K562 (cell line): ENCODE results near the gene NMT1. TPM values are rescaled to one million over a fixed set of nuclear protein-coding genes. Genes with fewer than 3 reads are reported as not detected.
A peak's percentile ranks its signal among the peaks of the same experiment; 100 is the strongest.

ENCODE experiments used
- GABPA ChIP-seq: fragments of 200-800 bp; sonication (Bioruptor generic); conservative IDR thresholded peaks from 2 replicates; pipeline ENCODE4 v1.6.1; 2016; ENCODE audit warnings: low read depth, missing genetic modification characterization, missing compliant biosample characterization
- HNRNPH1 ChIP-seq: fragments of 200-400 bp; formaldehyde crosslinking; optimal IDR thresholded peaks from 2 replicates; pipeline ENCODE3; 2017; ENCODE audit warnings: low read depth, mild to moderate bottlenecking, low read length, moderate library complexity
- MECOM ChIP-seq: fragments of 250-450 bp; sonication (Bioruptor Pico); IDR thresholded peaks from 2 replicates; pipeline ENCODE4 v1.8.0; 2022; ENCODE audit warnings: inconsistent platforms
- MIER1 ChIP-seq: fragments of 450-650 bp; IDR thresholded peaks from 2 replicates; pipeline ENCODE4 v1.6.1; 2016; ENCODE audit warnings: antibody characterized with exemption, mild to moderate bottlenecking, low read depth
- MYC ChIP-seq, 2 experiments: fragments of 250-450 bp in 1 of 2; sonication (Bioruptor Pico) in 1 of 2; IDR thresholded peaks; 2 replicates each; pipeline versions ENCODE4 v1.5.1 to v1.6.1; 2012 to 2021; ENCODE audit warnings: low read depth in 2 of 2, borderline replicate concordance in 1 of 2, improper control_type of control experiment in 1 of 2, low read length in 1 of 2, mild to moderate bottlenecking in 1 of 2, moderate library complexity in 1 of 2
- NCOA4 ChIP-seq: fragments of 450-650 bp; IDR thresholded peaks from 2 replicates; pipeline ENCODE4 v1.6.1; 2018; ENCODE audit warnings: mild to moderate bottlenecking; ENCODE audit not compliant: partially characterized antibody
- RBFOX2 ChIP-seq: fragments of 200-400 bp; formaldehyde crosslinking; IDR thresholded peaks from 2 replicates; pipeline ENCODE4 v1.6.1; 2017; ENCODE audit warnings: low read depth, mild to moderate bottlenecking, low read length, moderate library complexity
- SMARCC2 ChIP-seq: fragments of 450-650 bp; IDR thresholded peaks from 2 replicates; pipeline ENCODE4 v1.6.1; 2017; ENCODE audit warnings: antibody characterized with exemption, moderate library complexity, mild to moderate bottlenecking, low read depth
- SUPT5H ChIP-seq: fragments of 450-650 bp; IDR thresholded peaks from 2 replicates; pipeline ENCODE4 v1.6.1; 2016
- TAF15 ChIP-seq: fragments of 200-400 bp; formaldehyde crosslinking; IDR thresholded peaks from 2 replicates; pipeline ENCODE4 v1.6.1; 2017; ENCODE audit warnings: mild to moderate bottlenecking, low read depth, low read length, moderate library complexity
- ZC3H8 ChIP-seq: fragments of 450-650 bp; IDR thresholded peaks from 2 replicates; pipeline ENCODE4 v1.6.1; 2017
- ZFP30 ChIP-seq: fragments of 250-450 bp; sonication (Bioruptor Pico); IDR thresholded peaks from 2 replicates; pipeline ENCODE4 v1.8.0; 2022; ENCODE audit warnings: moderate library complexity, mild to moderate bottlenecking, inconsistent platforms, borderline replicate concordance
- ZKSCAN1 ChIP-seq: fragments of 150-350 bp; IDR thresholded peaks from 2 replicates; pipeline ENCODE4 v1.6.1; 2016; ENCODE audit warnings: low read depth, low read length
- ZNF436 ChIP-seq: fragments of 250-450, 450-650 bp; sonication (Bioruptor Pico); formaldehyde crosslinking; IDR thresholded peaks from 2 replicates; pipeline ENCODE4 v1.7.0; 2020; ENCODE audit warnings: mild to moderate bottlenecking
- ZNF76 ChIP-seq: fragments of 250-450 bp; sonication (Bioruptor Pico); IDR thresholded peaks from 2 replicates; pipeline ENCODE4 v1.4.0; 2020; ENCODE audit warnings: mild to moderate bottlenecking, moderate library complexity, borderline replicate concordance
- ZNF764 ChIP-seq: fragments of 250-450 bp; sonication (Bioruptor Pico); IDR thresholded peaks from 2 replicates; pipeline ENCODE4 v1.4.0; 2020; ENCODE audit warnings: low read depth, mild to moderate bottlenecking, moderate library complexity
- polyA plus RNA-seq, 8 experiments: library from polyadenylated mRNA; depleted of rRNA in 4 of 8; stranded (reverse) in 5 of 8; unstranded in 3 of 8; fragments of >200 nt; fragmentation: Nextera tagmentation in 2 of 8; fragmentation: Illumina TruSeq in 1 of 8; extraction: Ambion mirVana in 2 of 8; extraction: Trizol in 1 of 8; gene quantifications; 2 replicates each; pipeline versions ENCODE4 v1.2.1 to v1.2.3, GENCODE V29; 2011 to 2014; ENCODE audit warnings: inconsistent platforms in 1 of 8, missing spikeins in 1 of 8
- total RNA-seq, 7 experiments: library from RNA; depleted of rRNA in 6 of 7; stranded (reverse); fragments of >200 nt in 6 of 7; fragmentation: Illumina TruSeq in 2 of 7; extraction: Trizol in 2 of 7; gene quantifications; 2 replicates each; pipeline versions ENCODE4 v1.2.1 to v1.2.3, GENCODE V29; 2011 to 2021; ENCODE audit warnings: low replicate concordance in 1 of 7
- TF ChIP-seq, protein P1 (sequence below): fragments of 250-450 bp; sonication (Bioruptor Pico); IDR thresholded peaks from 2 replicates; pipeline ENCODE4 v1.4.0; 2020
- TF ChIP-seq, protein P2 (sequence below): fragments of 150-350 bp; IDR thresholded peaks from 2 replicates; pipeline ENCODE4 v1.6.1; 2014; ENCODE audit warnings: low read depth, mild to moderate bottlenecking, low read length, borderline replicate concordance
- TF ChIP-seq, protein P3 (sequence below): sonication (generic); formaldehyde crosslinking; IDR thresholded peaks from 2 replicates; pipeline ENCODE4 v1.8.0; 2022; ENCODE audit warnings: missing genetic modification reagents, mild to moderate bottlenecking, borderline replicate concordance
- TF ChIP-seq, protein P4 (sequence below): fragments of 250-450 bp; sonication (Bioruptor Pico); IDR thresholded peaks from 2 replicates; pipeline ENCODE4 v1.5.0; 2021

Gene NMT1
- total and polyA plus RNA-seq, 9 of the 15 experiments (the other 6 are each of a cell fraction or from before 2014, with no cell fraction given), result 86.7 to 569 (median 213) TPM

DNA sequence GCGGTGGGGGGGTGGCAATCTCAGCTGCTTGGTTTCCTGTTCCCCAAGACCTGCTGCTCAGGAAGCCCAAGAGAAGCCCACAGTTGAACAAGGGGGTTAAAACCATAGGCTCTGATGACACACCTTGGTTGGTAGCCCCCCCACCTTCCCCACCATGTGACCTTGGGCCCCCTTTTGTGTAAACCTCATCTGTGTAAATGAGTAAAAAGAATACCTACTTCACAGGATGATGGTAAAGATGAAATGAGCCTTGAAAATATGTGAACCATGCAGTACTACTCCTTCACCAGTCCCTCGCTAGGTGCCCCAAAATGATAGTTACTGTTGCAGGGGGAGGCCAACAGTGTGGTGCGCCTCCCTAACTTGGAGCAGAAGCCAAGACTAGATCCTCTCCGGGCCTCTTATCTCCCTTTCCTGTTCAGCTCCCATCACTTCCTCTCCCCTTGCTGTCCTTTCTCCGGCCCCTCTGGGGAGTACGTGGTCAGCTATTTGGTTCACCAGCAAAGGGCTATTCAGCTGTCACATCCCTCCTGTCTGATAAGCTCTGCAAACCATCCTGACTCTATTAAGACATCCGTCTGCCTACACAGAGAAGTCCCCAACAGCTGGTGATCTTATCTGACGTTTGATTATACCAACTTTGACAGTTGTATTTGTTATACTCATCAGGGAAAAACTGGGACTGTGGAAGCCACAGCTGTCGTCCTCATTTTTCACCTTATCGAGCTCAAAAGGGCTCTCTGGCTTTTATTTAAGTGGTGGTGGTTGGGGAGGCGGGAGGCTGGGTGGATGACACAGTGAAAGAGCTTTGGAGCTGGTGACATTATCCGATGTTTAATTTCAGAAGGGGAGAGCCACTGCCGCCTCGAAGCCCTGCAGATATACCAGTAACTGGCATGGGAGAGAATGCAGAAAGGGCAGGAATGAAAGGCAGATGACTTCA, 29.6 kb upstream of the NMT1 start (continued):
- TF ChIP-seq RBFOX2 (no peak), NCOA4 (no peak), MYC (IDR thresholded peaks at IDR 0.05; ENCODE audit: low read depth, low read length) (peak; percentile 13; the same call in 1 of the 2 replicates), MYC (CRISPR knock-in tag; IDR thresholded peaks at IDR 0.05; ENCODE audit: borderline replicate concordance, low read depth) (no peak), SUPT5H (no peak), GABPA (peak; percentile 84), ZNF436 (CRISPR knock-in tag) (no peak), HNRNPH1 (no peak), ZNF76 (CRISPR knock-in tag) (no peak), ZC3H8 (no peak), MECOM (CRISPR knock-in tag) (peak; percentile 79), ZKSCAN1 (no peak), MIER1 (no peak), SMARCC2 (0 out of 2 replicates have a peak, but pooled peaks have one; percentile 30), TAF15 (no peak), ZFP30 (CRISPR knock-in tag) (no peak), ZNF764 (CRISPR knock-in tag) (no peak)
- TF ChIP-seq, protein P1, sequence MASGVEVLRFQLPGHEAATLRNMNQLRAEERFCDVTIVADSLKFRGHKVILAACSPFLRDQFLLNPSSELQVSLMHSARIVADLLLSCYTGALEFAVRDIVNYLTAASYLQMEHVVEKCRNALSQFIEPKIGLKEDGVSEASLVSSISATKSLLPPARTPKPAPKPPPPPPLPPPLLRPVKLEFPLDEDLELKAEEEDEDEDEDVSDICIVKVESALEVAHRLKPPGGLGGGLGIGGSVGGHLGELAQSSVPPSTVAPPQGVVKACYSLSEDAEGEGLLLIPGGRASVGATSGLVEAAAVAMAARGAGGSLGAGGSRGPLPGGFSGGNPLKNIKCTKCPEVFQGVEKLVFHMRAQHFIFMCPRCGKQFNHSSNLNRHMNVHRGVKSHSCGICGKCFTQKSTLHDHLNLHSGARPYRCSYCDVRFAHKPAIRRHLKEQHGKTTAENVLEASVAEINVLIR (CRISPR knock-in tag), result no peak
- TF ChIP-seq, protein P2, sequence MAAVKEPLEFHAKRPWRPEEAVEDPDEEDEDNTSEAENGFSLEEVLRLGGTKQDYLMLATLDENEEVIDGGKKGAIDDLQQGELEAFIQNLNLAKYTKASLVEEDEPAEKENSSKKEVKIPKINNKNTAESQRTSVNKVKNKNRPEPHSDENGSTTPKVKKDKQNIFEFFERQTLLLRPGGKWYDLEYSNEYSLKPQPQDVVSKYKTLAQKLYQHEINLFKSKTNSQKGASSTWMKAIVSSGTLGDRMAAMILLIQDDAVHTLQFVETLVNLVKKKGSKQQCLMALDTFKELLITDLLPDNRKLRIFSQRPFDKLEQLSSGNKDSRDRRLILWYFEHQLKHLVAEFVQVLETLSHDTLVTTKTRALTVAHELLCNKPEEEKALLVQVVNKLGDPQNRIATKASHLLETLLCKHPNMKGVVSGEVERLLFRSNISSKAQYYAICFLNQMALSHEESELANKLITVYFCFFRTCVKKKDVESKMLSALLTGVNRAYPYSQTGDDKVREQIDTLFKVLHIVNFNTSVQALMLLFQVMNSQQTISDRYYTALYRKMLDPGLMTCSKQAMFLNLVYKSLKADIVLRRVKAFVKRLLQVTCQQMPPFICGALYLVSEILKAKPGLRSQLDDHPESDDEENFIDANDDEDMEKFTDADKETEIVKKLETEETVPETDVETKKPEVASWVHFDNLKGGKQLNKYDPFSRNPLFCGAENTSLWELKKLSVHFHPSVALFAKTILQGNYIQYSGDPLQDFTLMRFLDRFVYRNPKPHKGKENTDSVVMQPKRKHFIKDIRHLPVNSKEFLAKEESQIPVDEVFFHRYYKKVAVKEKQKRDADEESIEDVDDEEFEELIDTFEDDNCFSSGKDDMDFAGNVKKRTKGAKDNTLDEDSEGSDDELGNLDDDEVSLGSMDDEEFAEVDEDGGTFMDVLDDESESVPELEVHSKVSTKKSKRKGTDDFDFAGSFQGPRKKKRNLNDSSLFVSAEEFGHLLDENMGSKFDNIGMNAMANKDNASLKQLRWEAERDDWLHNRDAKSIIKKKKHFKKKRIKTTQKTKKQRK, result no peak
- TF ChIP-seq, protein P3, sequence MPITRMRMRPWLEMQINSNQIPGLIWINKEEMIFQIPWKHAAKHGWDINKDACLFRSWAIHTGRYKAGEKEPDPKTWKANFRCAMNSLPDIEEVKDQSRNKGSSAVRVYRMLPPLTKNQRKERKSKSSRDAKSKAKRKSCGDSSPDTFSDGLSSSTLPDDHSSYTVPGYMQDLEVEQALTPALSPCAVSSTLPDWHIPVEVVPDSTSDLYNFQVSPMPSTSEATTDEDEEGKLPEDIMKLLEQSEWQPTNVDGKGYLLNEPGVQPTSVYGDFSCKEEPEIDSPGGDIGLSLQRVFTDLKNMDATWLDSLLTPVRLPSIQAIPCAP, result no peak
- TF ChIP-seq, protein P4, sequence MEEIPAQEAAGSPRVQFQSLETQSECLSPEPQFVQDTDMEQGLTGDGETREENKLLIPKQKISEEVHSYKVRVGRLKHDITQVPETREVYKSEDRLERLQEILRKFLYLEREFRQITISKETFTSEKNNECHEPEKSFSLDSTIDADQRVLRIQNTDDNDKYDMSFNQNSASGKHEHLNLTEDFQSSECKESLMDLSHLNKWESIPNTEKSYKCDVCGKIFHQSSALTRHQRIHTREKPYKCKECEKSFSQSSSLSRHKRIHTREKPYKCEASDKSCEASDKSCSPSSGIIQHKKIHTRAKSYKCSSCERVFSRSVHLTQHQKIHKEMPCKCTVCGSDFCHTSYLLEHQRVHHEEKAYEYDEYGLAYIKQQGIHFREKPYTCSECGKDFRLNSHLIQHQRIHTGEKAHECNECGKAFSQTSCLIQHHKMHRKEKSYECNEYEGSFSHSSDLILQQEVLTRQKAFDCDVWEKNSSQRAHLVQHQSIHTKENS (CRISPR knock-in tag), result no peak
